Measurements from ENCODE around the gene REC8. TPM values are rescaled to one million over a fixed set of nuclear protein-coding genes. Genes with fewer than 3 reads are reported as not detected.
A peak's percentile ranks its signal among the peaks of the same experiment; 100 is the strongest.

The REC8 gene
- total and polyA plus RNA-seq, 2 of the 13 experiments (the other 11 are each of a cell fraction or from before 2014, with no cell fraction given), result 3.4 to 14.7 TPM

DNA sequence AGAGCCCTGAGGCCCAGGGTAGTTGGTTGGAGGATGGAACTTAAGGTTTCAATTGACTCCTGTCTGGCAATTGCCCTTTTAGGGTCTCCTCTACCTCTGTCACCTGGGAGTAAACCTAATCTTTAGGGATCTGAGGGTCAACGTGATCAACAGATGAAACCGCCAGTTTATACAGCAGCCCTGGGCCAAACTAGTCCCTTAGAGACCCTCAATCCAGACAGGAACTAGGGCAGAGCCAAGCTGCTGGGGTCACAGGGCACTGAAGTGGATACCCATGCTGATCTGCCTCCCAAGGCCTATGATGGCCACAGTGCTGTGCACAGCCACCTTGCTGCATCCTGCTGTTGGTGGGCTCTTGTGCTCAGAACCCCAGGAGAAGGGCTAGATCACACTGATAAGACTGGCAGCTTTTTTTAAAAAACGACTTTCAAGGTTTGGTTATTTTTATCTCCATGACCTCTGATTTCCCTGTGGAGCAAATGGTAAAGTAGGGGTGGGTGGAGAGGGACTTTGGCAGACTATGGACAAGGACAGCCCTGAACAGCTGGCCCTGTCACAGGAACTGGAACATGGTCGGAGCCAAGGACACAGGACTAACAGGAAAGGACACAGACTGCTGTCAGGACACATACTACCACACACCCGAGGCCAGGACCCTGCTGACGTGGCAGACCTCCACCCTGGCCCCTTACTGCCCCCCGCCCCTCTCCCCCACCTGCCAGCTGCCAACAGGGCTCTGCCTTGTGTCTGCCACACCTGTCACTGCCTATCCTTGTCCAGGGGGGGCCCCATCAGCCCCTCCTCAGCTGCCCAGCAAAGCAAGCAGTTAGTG, 40.9 kb upstream of the REC8 start (continued):
- TF ChIP-seq ZNF33A (CRISPR knock-in tag; IDR thresholded peaks at IDR 0.05; ENCODE audit: borderline replicate concordance) (no peak), ZNF552 (CRISPR knock-in tag; IDR thresholded peaks at IDR 0.05; ENCODE audit: borderline replicate concordance) (no peak), RCOR2 (CRISPR knock-in tag; IDR thresholded peaks at IDR 0.05) (no peak), SRF (IDR thresholded peaks at IDR 0.05; ENCODE audit: low read depth, low read length) (no peak), PAF1 (CRISPR knock-in tag; IDR thresholded peaks at IDR 0.05) (no peak), HNRNPH1 (optimal IDR thresholded peaks at IDR 0.05; ENCODE audit: low read depth, low read length) (no peak), ZNF891 (CRISPR knock-in tag; IDR thresholded peaks at IDR 0.05) (peak; percentile 72; the same call in 1 of the 2 replicates), ELF1 (CRISPR knock-in tag; IDR thresholded peaks at IDR 0.05) (peak; percentile 59), ZNF10 (CRISPR knock-in tag; IDR thresholded peaks at IDR 0.05; ENCODE audit: borderline replicate concordance, low read depth) (no peak), HDAC2 (CRISPR knock-in tag; IDR thresholded peaks at IDR 0.05) (0 out of 2 replicates have a peak, but pooled peaks have one; percentile 24), AHR (CRISPR knock-in tag; IDR thresholded peaks at IDR 0.05) (0 out of 2 replicates have a peak, but pooled peaks have one; percentile 78), JUN (CRISPR knock-in tag; IDR thresholded peaks at IDR 0.05) (no peak), KDM1A (CRISPR knock-in tag; IDR thresholded peaks at IDR 0.05) (no peak)
- TF ChIP-seq, protein P1, sequence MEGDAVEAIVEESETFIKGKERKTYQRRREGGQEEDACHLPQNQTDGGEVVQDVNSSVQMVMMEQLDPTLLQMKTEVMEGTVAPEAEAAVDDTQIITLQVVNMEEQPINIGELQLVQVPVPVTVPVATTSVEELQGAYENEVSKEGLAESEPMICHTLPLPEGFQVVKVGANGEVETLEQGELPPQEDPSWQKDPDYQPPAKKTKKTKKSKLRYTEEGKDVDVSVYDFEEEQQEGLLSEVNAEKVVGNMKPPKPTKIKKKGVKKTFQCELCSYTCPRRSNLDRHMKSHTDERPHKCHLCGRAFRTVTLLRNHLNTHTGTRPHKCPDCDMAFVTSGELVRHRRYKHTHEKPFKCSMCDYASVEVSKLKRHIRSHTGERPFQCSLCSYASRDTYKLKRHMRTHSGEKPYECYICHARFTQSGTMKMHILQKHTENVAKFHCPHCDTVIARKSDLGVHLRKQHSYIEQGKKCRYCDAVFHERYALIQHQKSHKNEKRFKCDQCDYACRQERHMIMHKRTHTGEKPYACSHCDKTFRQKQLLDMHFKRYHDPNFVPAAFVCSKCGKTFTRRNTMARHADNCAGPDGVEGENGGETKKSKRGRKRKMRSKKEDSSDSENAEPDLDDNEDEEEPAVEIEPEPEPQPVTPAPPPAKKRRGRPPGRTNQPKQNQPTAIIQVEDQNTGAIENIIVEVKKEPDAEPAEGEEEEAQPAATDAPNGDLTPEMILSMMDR (CRISPR knock-in tag; IDR thresholded peaks at IDR 0.05), result no peak
- TF ChIP-seq, protein P2, sequence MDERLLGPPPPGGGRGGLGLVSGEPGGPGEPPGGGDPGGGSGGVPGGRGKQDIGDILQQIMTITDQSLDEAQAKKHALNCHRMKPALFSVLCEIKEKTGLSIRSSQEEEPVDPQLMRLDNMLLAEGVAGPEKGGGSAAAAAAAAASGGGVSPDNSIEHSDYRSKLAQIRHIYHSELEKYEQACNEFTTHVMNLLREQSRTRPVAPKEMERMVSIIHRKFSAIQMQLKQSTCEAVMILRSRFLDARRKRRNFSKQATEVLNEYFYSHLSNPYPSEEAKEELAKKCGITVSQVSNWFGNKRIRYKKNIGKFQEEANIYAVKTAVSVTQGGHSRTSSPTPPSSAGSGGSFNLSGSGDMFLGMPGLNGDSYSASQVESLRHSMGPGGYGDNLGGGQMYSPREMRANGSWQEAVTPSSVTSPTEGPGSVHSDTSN (CRISPR knock-in tag; IDR thresholded peaks at IDR 0.05), result 0 out of 2 replicates have a peak, but pooled peaks have one; percentile 3
- TF ChIP-seq, protein P3, sequence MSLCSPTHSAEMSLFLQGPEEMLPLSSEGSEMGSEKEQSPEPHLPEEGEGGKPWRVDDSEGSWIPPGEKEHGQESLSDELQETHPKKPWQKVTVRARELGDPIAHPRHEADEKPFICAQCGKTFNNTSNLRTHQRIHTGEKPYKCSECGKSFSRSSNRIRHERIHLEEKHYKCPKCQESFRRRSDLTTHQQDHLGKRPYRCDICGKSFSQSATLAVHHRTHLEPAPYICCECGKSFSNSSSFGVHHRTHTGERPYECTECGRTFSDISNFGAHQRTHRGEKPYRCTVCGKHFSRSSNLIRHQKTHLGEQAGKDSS (CRISPR knock-in tag; IDR thresholded peaks at IDR 0.05; ENCODE audit: borderline replicate concordance, low read depth), result no peak
- TF ChIP-seq, protein P4, sequence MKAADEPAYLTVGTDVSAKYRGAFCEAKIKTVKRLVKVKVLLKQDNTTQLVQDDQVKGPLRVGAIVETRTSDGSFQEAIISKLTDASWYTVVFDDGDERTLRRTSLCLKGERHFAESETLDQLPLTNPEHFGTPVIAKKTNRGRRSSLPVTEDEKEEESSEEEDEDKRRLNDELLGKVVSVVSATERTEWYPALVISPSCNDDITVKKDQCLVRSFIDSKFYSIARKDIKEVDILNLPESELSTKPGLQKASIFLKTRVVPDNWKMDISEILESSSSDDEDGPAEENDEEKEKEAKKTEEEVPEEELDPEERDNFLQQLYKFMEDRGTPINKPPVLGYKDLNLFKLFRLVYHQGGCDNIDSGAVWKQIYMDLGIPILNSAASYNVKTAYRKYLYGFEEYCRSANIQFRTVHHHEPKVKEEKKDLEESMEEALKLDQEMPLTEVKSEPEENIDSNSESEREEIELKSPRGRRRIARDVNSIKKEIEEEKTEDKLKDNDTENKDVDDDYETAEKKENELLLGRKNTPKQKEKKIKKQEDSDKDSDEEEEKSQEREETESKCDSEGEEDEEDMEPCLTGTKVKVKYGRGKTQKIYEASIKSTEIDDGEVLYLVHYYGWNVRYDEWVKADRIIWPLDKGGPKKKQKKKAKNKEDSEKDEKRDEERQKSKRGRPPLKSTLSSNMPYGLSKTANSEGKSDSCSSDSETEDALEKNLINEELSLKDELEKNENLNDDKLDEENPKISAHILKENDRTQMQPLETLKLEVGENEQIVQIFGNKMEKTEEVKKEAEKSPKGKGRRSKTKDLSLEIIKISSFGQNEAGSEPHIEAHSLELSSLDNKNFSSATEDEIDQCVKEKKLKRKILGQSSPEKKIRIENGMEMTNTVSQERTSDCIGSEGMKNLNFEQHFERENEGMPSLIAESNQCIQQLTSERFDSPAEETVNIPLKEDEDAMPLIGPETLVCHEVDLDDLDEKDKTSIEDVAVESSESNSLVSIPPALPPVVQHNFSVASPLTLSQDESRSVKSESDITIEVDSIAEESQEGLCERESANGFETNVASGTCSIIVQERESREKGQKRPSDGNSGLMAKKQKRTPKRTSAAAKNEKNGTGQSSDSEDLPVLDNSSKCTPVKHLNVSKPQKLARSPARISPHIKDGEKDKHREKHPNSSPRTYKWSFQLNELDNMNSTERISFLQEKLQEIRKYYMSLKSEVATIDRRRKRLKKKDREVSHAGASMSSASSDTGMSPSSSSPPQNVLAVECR (CRISPR knock-in tag; IDR thresholded peaks at IDR 0.05; ENCODE audit: borderline replicate concordance), result peak; percentile 89
- TF ChIP-seq, protein P5, sequence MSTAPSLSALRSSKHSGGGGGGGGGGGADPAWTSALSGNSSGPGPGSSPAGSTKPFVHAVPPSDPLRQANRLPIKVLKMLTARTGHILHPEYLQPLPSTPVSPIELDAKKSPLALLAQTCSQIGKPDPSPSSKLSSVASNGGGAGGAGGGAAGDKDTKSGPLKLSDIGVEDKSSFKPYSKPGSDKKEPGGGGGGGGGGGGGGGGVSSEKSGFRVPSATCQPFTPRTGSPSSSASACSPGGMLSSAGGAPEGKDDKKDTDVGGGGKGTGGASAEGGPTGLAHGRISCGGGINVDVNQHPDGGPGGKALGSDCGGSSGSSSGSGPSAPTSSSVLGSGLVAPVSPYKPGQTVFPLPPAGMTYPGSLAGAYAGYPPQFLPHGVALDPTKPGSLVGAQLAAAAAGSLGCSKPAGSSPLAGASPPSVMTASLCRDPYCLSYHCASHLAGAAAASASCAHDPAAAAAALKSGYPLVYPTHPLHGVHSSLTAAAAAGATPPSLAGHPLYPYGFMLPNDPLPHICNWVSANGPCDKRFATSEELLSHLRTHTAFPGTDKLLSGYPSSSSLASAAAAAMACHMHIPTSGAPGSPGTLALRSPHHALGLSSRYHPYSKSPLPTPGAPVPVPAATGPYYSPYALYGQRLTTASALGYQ (CRISPR knock-in tag; IDR thresholded peaks at IDR 0.05), result no peak
- TF ChIP-seq, protein P6, sequence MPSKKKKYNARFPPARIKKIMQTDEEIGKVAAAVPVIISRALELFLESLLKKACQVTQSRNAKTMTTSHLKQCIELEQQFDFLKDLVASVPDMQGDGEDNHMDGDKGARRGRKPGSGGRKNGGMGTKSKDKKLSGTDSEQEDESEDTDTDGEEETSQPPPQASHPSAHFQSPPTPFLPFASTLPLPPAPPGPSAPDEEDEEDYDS (CRISPR knock-in tag; IDR thresholded peaks at IDR 0.05), result 0 out of 2 replicates have a peak, but pooled peaks have one; percentile 51

Data from HepG2 (cell line).